GM23338 (cell line): ENCODE data around the gene CDK4. TPM values are rescaled to one million over a fixed set of nuclear protein-coding genes. Genes with fewer than 3 reads are reported as not detected.

ENCODE experiments used
- ATAC-seq: fragments of 200-7000 bp; cut with Tn5 transposase; 3 replicates; pipeline ENCODE4 v1.9.1; 2020
- DNase-seq: peaks from one replicate; pipeline ENCODE4 v3.0.0-alpha.2; 2015; ENCODE audit warnings: low spot score
- H2AFZ ChIP-seq: fragments of 200-600 bp; sonication (generic); 2 replicates; pipeline ENCODE4 v1.8.0; 2016; ENCODE audit warnings: antibody characterized with exemption, mild to moderate bottlenecking, moderate library complexity
- H3F3A ChIP-seq: fragments of 200-600 bp; sonication (generic); replicated peaks from 2 replicates; pipeline ENCODE4 v1.8.0; 2017; ENCODE audit warnings: antibody characterized with exemption, mixed run types, low read depth
- H3K27ac ChIP-seq: fragments of 200-600 bp; sonication (generic); 2 replicates; pipeline ENCODE4 v1.6.1; 2016; ENCODE audit warnings: low read depth
- H3K27me3 ChIP-seq: fragments of 200-600 bp; sonication (generic); 2 replicates; pipeline ENCODE4 v1.8.0; 2016; ENCODE audit warnings: mild to moderate bottlenecking, mixed run types, moderate library complexity; ENCODE audit not compliant: insufficient read depth
- H3K36me3 ChIP-seq: fragments of 200-600 bp; sonication (generic); 2 replicates; pipeline ENCODE4 v1.8.0; 2016; ENCODE audit warnings: mild to moderate bottlenecking; ENCODE audit not compliant: insufficient read depth
- H3K4me1 ChIP-seq: fragments of 200-600 bp; sonication (generic); 2 replicates; pipeline ENCODE4 v1.8.0; 2016; ENCODE audit warnings: mild to moderate bottlenecking, moderate library complexity; ENCODE audit not compliant: insufficient read depth
- H3K4me2 ChIP-seq: fragments of 200-600 bp; sonication (generic); 2 replicates; pipeline ENCODE4 v1.7.1; 2017; ENCODE audit warnings: mixed run types
- H3K4me3 ChIP-seq: fragments of 200-600 bp; sonication (generic); 2 replicates; pipeline ENCODE4 v1.6.1; 2016; ENCODE audit warnings: mixed run types
- H3K79me2 ChIP-seq: fragments of 200-600 bp; sonication (generic); replicated peaks from 2 replicates; pipeline ENCODE4 v1.8.0; 2017; ENCODE audit warnings: mild to moderate bottlenecking; ENCODE audit not compliant: insufficient read depth
- H3K9me2 ChIP-seq: fragments of 200-600 bp; sonication (generic); 2 replicates; pipeline ENCODE4 v1.8.0; 2017; ENCODE audit not compliant: insufficient read depth
- H4K20me1 ChIP-seq: fragments of 200-600 bp; sonication (generic); replicated peaks from 2 replicates; pipeline ENCODE4 v1.8.0; 2017; ENCODE audit warnings: mild to moderate bottlenecking; ENCODE audit not compliant: insufficient read depth
- H3K27ac Mint-ChIP-seq: 2 replicates; pipeline ENCODE4 v1.8.0; 2020; ENCODE audit warnings: inconsistent platforms, mild to moderate bottlenecking, moderate library complexity, mixed read lengths
- H3K27me3 Mint-ChIP-seq: 3 replicates; pipeline ENCODE4 v1.8.0; 2022; ENCODE audit warnings: low read depth, mild to moderate bottlenecking, moderate library complexity, mixed read lengths, inconsistent platforms; ENCODE audit not compliant: insufficient read depth, poor library complexity
- H3K36me3 Mint-ChIP-seq: 3 replicates; pipeline ENCODE4 v1.8.0; 2021; ENCODE audit warnings: low read depth, mild to moderate bottlenecking, inconsistent platforms, moderate library complexity, mixed read lengths
- H3K4me1 Mint-ChIP-seq: 3 replicates; pipeline ENCODE4 v1.8.0; 2020; ENCODE audit warnings: mild to moderate bottlenecking, inconsistent platforms, mixed read lengths
- H3K4me3 Mint-ChIP-seq: 3 replicates; pipeline ENCODE4 v1.8.0; 2021; ENCODE audit warnings: moderate library complexity, mild to moderate bottlenecking, inconsistent platforms, mixed read lengths
- H3K9me3 Mint-ChIP-seq: 3 replicates; pipeline ENCODE4 v1.8.0; 2020; ENCODE audit warnings: moderate library complexity, mild to moderate bottlenecking, inconsistent platforms, mixed read lengths
- CREB1 ChIP-seq: fragments of 250-450 bp; sonication (Bioruptor Pico); IDR thresholded peaks from 2 replicates; pipeline ENCODE4 v1.5.0; 2020; ENCODE audit warnings: low read depth, mild to moderate bottlenecking, moderate library complexity
- CTCF ChIP-seq, 2 experiments: fragments of 200-600 bp in 1 of 2; sonication (generic) in 1 of 2; conservative IDR thresholded peaks; 2 replicates each; pipeline versions ENCODE4 v1.5.1 to v1.6.1; 2016 to 2017; ENCODE audit warnings: antibody characterized with exemption in 2 of 2, low read depth in 2 of 2, mild to moderate bottlenecking in 2 of 2, moderate library complexity in 1 of 2
- ETS1 ChIP-seq: IDR thresholded peaks from 2 replicates; pipeline ENCODE4 v1.6.1; 2016; ENCODE audit warnings: antibody characterized with exemption
- EZH2 ChIP-seq: fragments of 200-600 bp; sonication (generic); IDR thresholded peaks from one replicate; pipeline ENCODE4 v1.8.0; 2017; ENCODE audit warnings: antibody characterized with exemption, mild to moderate bottlenecking, low read depth; ENCODE audit not compliant: unreplicated experiment
- EZH2phosphoT487 ChIP-seq: fragments of 200-600 bp; sonication (generic); IDR thresholded peaks from one replicate; pipeline ENCODE4 v1.8.1; 2018; ENCODE audit warnings: antibody characterized with exemption; ENCODE audit not compliant: unreplicated experiment
- JUNB ChIP-seq: IDR thresholded peaks from one replicate; pipeline ENCODE4 v1.6.1; 2016; ENCODE audit warnings: antibody characterized with exemption; ENCODE audit not compliant: unreplicated experiment
- NANOG ChIP-seq: IDR thresholded peaks from 2 replicates; pipeline ENCODE4 v1.6.1; 2016; ENCODE audit warnings: antibody characterized with exemption, borderline replicate concordance
- POLR2AphosphoS5 ChIP-seq: IDR thresholded peaks from 2 replicates; pipeline ENCODE4 v1.6.1; 2016; ENCODE audit warnings: antibody characterized with exemption, low read depth
- REST ChIP-seq: IDR thresholded peaks from one replicate; pipeline ENCODE4 v1.6.1; 2018; ENCODE audit warnings: antibody characterized with exemption; ENCODE audit not compliant: unreplicated experiment
- STAT1 ChIP-seq: IDR thresholded peaks from one replicate; pipeline ENCODE4 v1.6.1; 2016; ENCODE audit warnings: antibody characterized with exemption; ENCODE audit not compliant: unreplicated experiment
- ZNF114 ChIP-seq: fragments of 250-450 bp; sonication (Bioruptor Pico); IDR thresholded peaks from 2 replicates; pipeline ENCODE4 v1.5.0; 2020; ENCODE audit warnings: mild to moderate bottlenecking, moderate library complexity
- ZNF331 ChIP-seq: fragments of 250-450 bp; sonication (Bioruptor Pico); IDR thresholded peaks from 2 replicates; pipeline ENCODE4 v1.5.0; 2020; ENCODE audit warnings: low read depth, mild to moderate bottlenecking, moderate library complexity
- ZNF462 ChIP-seq: fragments of 250-450 bp; sonication (Bioruptor Pico); IDR thresholded peaks from 2 replicates; pipeline ENCODE4 v1.5.0; 2020; ENCODE audit warnings: mild to moderate bottlenecking, moderate library complexity
- polyA plus RNA-seq: library from polyadenylated mRNA; unstranded; fragments of >200 nt; fragmentation: Nextera tagmentation; extraction: Ambion mirVana; gene quantifications from 2 replicates; pipeline ENCODE4 v1.2.1, GENCODE V29; 2016
- total RNA-seq: library from RNA; depleted of rRNA; stranded (reverse); fragments of >200 nt; shearing (Covaris generic); gene quantifications from 2 replicates; pipeline ENCODE4 v1.2.3, GENCODE V29; 2014

Gene CDK4
- total and polyA plus RNA-seq, 2 experiments from 2014 or later: 105 to 198 TPM

GRCh38 chr12:57718641-57719528 is 33.2 kb downstream of the CDK4 start:
- no peak for ATAC-seq

More at GRCh38 chr12:57718641-57719528, 33.2 kb downstream of the CDK4 start:
- peaks cover 3% of the 10 kb centered on the region; the same call in 2 of the 3 replicates for H3K4me1 Mint-ChIP-seq
- H4K20me1 ChIP-seq: no peaks in the 10 kb centered on the region
- no peak overlapping the region for H2AFZ ChIP-seq
- H3K27ac Mint-ChIP-seq: no peak overlapping the region
- DNase-seq: no peak
- no peaks in the 10 kb centered on the region for H3K9me2 ChIP-seq
- H3K79me2 ChIP-seq: no peaks in the 10 kb centered on the region
- peaks cover 11% of the 10 kb centered on the region for H3K27me3 Mint-ChIP-seq
- TF ChIP-seq NANOG (no peak), JUNB (no peak), CTCF (conservative IDR thresholded peaks at IDR 0.05; ENCODE audit: low read depth in 2 of 2) (no peak), EZH2 (no peak), REST (no peak), POLR2AphosphoS5 (no peak), CREB1 (CRISPR knock-in tag) (no peak), ZNF462 (CRISPR knock-in tag) (no peak), ZNF331 (no peak), STAT1 (no peak), EZH2phosphoT487 (no peak), ETS1 (no peak), ZNF114 (CRISPR knock-in tag) (no peak)
- no peak overlapping the region for H3K27ac ChIP-seq
- peaks cover 11% of the 10 kb centered on the region for H3K27me3 ChIP-seq
- H3K4me3 ChIP-seq: no peak overlapping the region
- H3K9me3 Mint-ChIP-seq: no peaks in the 10 kb centered on the region
- H3K4me3 Mint-ChIP-seq: no peak overlapping the region
- peaks cover 15% of the 10 kb centered on the region for H3K36me3 Mint-ChIP-seq
- H3K4me2 ChIP-seq: no peak overlapping the region
- H3K4me1 ChIP-seq: no peaks in the 10 kb centered on the region
- H3F3A ChIP-seq: no peaks in the 10 kb centered on the region
- peaks cover 6% of the 10 kb centered on the region; the same call in 1 of the 2 replicates for H3K36me3 ChIP-seq
